ENCODE measurements around the gene TARBP1. TPM values are rescaled to one million over a fixed set of nuclear protein-coding genes. Genes with fewer than 3 reads are reported as not detected.

Gene TARBP1
- total RNA-seq, 1 donor from 2014 or later, result 17.8 TPM

GRCh38 chr1:234515821-234516241 lies 36.9 kb upstream of the TARBP1 start:
- H3K4me1 Mint-ChIP-seq (ENCODE audit: low read depth, unreplicated experiment), result peaks cover 19% of the 10 kb centered on the region
- H3K79me2 ChIP-seq (ENCODE audit: insufficient read depth, low read length), result no peaks in the 10 kb centered on the region
- no peaks in the 10 kb centered on the region for H3K9me3 Mint-ChIP-seq (ENCODE audit: unreplicated experiment)
- H3K36me3 ChIP-seq (ENCODE audit: insufficient read depth, low read length), result no peaks in the 10 kb centered on the region
- H3K27me3 ChIP-seq (ENCODE audit: insufficient read depth, low read length), result no peaks in the 10 kb centered on the region
- TF ChIP-seq CTCF (IDR thresholded peaks at IDR 0.05; ENCODE audit: insufficient read depth, low read depth, low read length) (no peak), EZH2 (IDR thresholded peaks at IDR 0.05; ENCODE audit: insufficient read depth, low read length) (no peak)
- DNase-seq (ENCODE audit: low read depth) (peak; percentile 88), FAIRE-seq (peak; percentile 75)
- no peak overlapping the region for H2AFZ ChIP-seq (ENCODE audit: low read depth, low read length)
- peak overlapping the region; percentile 62 for H3K4me2 ChIP-seq (ENCODE audit: low read length)
- no peaks in the 10 kb centered on the region for H4K20me1 ChIP-seq (ENCODE audit: insufficient read depth, low read length)
- no peaks in the 10 kb centered on the region for H3K9me3 ChIP-seq (ENCODE audit: insufficient read depth, low read depth, low read length)
- no peaks in the 10 kb centered on the region for H3K27me3 Mint-ChIP-seq (ENCODE audit: low read depth, unreplicated experiment)
- H3K4me1 ChIP-seq (ENCODE audit: insufficient read depth, low read length), result peaks cover 16% of the 10 kb centered on the region
- peak overlapping the region; percentile 83 for H3K27ac Mint-ChIP-seq (ENCODE audit: unreplicated experiment)
- H3K9ac ChIP-seq (ENCODE audit: low read length), result peak overlapping the region; percentile 53
- no peak overlapping the region for H3K4me3 ChIP-seq (ENCODE audit: insufficient read depth, low read depth, low read length)
- H3K27ac ChIP-seq (ENCODE audit: low read depth, low read length), result peak overlapping the region; percentile 66
- peak overlapping the region; percentile 58 for H3K4me3 Mint-ChIP-seq (ENCODE audit: unreplicated experiment)
- H3K36me3 Mint-ChIP-seq (ENCODE audit: low read depth, unreplicated experiment), result no peaks in the 10 kb centered on the region

GRCh38 chr1:234515411-234515810 lies 36.4 kb upstream of the TARBP1 start:
- no peaks in the 10 kb centered on the region for H3K27me3 Mint-ChIP-seq (ENCODE audit: low read depth, unreplicated experiment)
- Histone ChIP-seq H3K27me3 (ENCODE audit: insufficient read depth, low read length) (no peaks in the 10 kb centered on the region), H3K9me3 (ENCODE audit: insufficient read depth, low read depth, low read length) (no peaks in the 10 kb centered on the region), H4K20me1 (ENCODE audit: insufficient read depth, low read length) (no peaks in the 10 kb centered on the region), H3K4me2 (ENCODE audit: low read length) (peak overlapping the region; percentile 62), H3K4me3 (ENCODE audit: insufficient read depth, low read depth, low read length) (no peak overlapping the region), H3K36me3 (ENCODE audit: insufficient read depth, low read length) (no peaks in the 10 kb centered on the region), H3K27ac (ENCODE audit: low read depth, low read length) (peak overlapping the region; percentile 66), H2AFZ (ENCODE audit: low read depth, low read length) (peak overlapping the region; percentile 19), H3K9ac (ENCODE audit: low read length) (peak overlapping the region; percentile 53), H3K79me2 (ENCODE audit: insufficient read depth, low read length) (no peaks in the 10 kb centered on the region), H3K4me1 (ENCODE audit: insufficient read depth, low read length) (peaks cover 16% of the 10 kb centered on the region)
- TF ChIP-seq CTCF (IDR thresholded peaks at IDR 0.05; ENCODE audit: insufficient read depth, low read depth, low read length), result no peak
- TF ChIP-seq EZH2 (IDR thresholded peaks at IDR 0.05; ENCODE audit: insufficient read depth, low read length), result no peak
- peak overlapping the region; percentile 83 for H3K27ac Mint-ChIP-seq (ENCODE audit: unreplicated experiment)
- peaks cover 19% of the 10 kb centered on the region for H3K4me1 Mint-ChIP-seq (ENCODE audit: low read depth, unreplicated experiment)
- peak; percentile 62 for DNase-seq (ENCODE audit: low read depth)
- H3K4me3 Mint-ChIP-seq (ENCODE audit: unreplicated experiment), result peak overlapping the region; percentile 58
- H3K36me3 Mint-ChIP-seq (ENCODE audit: low read depth, unreplicated experiment), result no peaks in the 10 kb centered on the region
- peak; percentile 45 for FAIRE-seq
- no peaks in the 10 kb centered on the region for H3K9me3 Mint-ChIP-seq (ENCODE audit: unreplicated experiment)

DNA sequence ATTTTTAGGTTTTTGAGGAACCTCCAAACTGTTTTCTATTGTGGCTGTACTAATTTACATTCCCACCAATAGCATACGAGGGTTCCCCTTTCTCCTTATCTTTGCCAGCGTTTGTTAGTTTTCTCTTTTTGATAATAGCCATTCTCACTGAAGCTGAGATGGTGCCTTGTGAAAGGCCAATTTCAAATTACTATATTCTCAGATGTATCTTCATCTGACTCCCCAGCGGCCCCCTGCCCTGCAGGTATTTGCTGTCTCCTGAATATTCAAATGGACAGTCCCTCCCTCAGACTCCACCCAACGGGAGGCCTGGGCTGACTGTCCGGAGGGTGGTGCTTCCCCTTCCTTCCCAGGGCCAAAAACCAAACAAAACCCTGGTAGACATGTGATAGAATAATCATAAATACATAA lies 33.5 kb upstream of the TARBP1 start:
- H3K36me3 Mint-ChIP-seq (ENCODE audit: low read depth, unreplicated experiment), result no peaks in the 10 kb centered on the region
- TF ChIP-seq CTCF (IDR thresholded peaks at IDR 0.05; ENCODE audit: insufficient read depth, low read depth, low read length), result no peak
- H2AFZ ChIP-seq (ENCODE audit: low read depth, low read length), result no peak overlapping the region
- no peaks in the 10 kb centered on the region for H3K9me3 Mint-ChIP-seq (ENCODE audit: unreplicated experiment)
- no peak overlapping the region for H3K4me2 ChIP-seq (ENCODE audit: low read length)
- H3K79me2 ChIP-seq (ENCODE audit: insufficient read depth, low read length), result no peaks in the 10 kb centered on the region
- no peaks in the 10 kb centered on the region for H3K27me3 ChIP-seq (ENCODE audit: insufficient read depth, low read length)
- H3K9ac ChIP-seq (ENCODE audit: low read length), result no peak overlapping the region
- no peak for DNase-seq (ENCODE audit: low read depth)
- no peaks in the 10 kb centered on the region for H4K20me1 ChIP-seq (ENCODE audit: insufficient read depth, low read length)
- H3K4me3 Mint-ChIP-seq (ENCODE audit: unreplicated experiment), result no peak overlapping the region
- no peak overlapping the region for H3K27ac Mint-ChIP-seq (ENCODE audit: unreplicated experiment)
- H3K4me1 Mint-ChIP-seq (ENCODE audit: low read depth, unreplicated experiment), result peaks cover 20% of the 10 kb centered on the region
- H3K4me3 ChIP-seq (ENCODE audit: insufficient read depth, low read depth, low read length), result no peak overlapping the region
- no peak for FAIRE-seq
- H3K36me3 ChIP-seq (ENCODE audit: insufficient read depth, low read length), result no peaks in the 10 kb centered on the region
- H3K27ac ChIP-seq (ENCODE audit: low read depth, low read length), result no peak overlapping the region
- peaks cover 16% of the 10 kb centered on the region for H3K4me1 ChIP-seq (ENCODE audit: insufficient read depth, low read length)
- no peaks in the 10 kb centered on the region for H3K9me3 ChIP-seq (ENCODE audit: insufficient read depth, low read depth, low read length)
- H3K27me3 Mint-ChIP-seq (ENCODE audit: low read depth, unreplicated experiment), result no peaks in the 10 kb centered on the region
